ENCODE measurements around the gene CLEC4A. TPM values are rescaled to one million over a fixed set of nuclear protein-coding genes. Genes with fewer than 3 reads are reported as not detected.
"Not testable (repeated sequence)": the region's sequence is repeated elsewhere in the genome, so short reads cannot be mapped to it uniquely, and the experiment has no call there.

CLEC4A gene
- under 1 TPM in 2 of 3 donors, not detected in 1; 0.18 to 0.92 TPM for total RNA-seq

DNA sequence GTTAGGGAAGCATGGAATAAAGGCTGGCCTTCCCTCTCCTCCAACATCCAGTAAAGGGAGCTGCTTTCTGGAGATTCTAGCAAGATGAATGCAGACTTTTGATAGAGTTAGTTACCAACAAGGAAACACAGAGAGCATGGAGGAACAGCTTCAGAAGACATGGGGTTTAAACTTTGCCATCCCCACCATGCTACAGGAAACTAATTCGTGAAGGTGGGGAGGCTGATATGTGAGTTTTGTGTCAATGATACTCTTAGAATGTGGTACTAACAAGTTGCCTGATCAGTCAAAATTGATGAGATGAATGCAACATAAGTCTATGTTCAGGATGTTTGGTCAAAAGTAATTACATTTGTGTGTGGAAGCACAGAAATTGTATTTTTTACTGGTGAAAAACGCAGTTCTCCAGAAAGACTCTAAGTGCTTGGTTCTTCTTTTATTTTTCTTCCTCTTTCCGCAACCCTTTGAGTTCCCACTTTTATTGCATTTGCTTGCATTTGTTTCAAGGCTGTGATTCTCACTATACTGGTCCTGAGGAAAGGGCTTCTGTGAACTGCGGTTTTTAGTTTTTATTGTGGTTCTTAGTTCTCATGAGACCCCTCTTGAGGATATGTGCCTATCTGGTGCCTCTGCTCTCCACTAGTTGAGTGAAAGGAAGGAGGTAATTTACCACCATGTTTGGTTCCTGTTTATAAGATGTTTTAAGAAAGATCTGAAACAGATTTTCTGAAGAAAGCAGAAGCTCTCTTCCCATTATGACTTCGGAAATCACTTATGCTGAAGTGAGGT, at the start of gene CLEC4A:
TSS of gene CLEC4A (plus strand) at position 494 of the 789 bp plus-strand sequence. CDS start at position 756, 262 bp downstream.
- DNase-seq (no peak), ATAC-seq (no peak)
- H3K9me3 Mint-ChIP-seq, result no peaks in the 10 kb centered on the region
- peaks cover 21% of the 10 kb centered on the region for H3K4me1 Mint-ChIP-seq (ENCODE audit: low read depth)
- no peaks in the 10 kb centered on the region for H3K27me3 Mint-ChIP-seq (ENCODE audit: low read depth)
- H3K36me3 Mint-ChIP-seq (ENCODE audit: insufficient read depth), result peaks cover 11% of the 10 kb centered on the region
- H3K4me3 Mint-ChIP-seq, result no peak within 1 kb of the TSS

GRCh38 chr12:8075935-8076334, 47.5 kb upstream of the CLEC4A start:
- H3K4me1 Mint-ChIP-seq (ENCODE audit: low read depth), result peaks cover 38% of the 10 kb centered on the region
- no peak for ATAC-seq

DNA sequence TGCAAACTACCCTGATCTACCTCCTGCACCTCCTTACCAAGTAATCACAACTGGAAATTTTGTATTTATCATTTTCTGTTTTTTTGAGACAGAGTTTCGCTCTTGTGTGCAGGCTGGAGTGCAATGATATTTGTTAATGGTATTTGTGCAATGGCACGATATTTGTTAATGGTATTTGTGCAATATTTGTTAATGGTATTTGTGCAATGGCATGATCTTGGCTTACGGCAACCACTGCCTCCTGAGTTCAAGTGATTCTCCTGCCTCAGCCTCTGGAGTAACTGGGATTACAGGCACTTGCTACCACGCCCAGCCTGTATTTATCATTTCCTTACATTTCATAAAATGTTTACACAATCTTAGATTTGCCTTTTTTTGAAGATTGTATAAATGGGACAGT, 47.1 kb upstream of the CLEC4A start:
- H3K4me1 Mint-ChIP-seq (ENCODE audit: low read depth), result peaks cover 42% of the 10 kb centered on the region

More at GRCh38 chr12:8075935-8076334, 47.5 kb upstream of the CLEC4A start:
- H3K36me3 Mint-ChIP-seq (ENCODE audit: insufficient read depth), result no peaks in the 10 kb centered on the region
- H3K4me3 Mint-ChIP-seq, result no peak overlapping the region
- no peaks in the 10 kb centered on the region for H3K27me3 Mint-ChIP-seq (ENCODE audit: low read depth)
- H3K9me3 Mint-ChIP-seq, result no peaks in the 10 kb centered on the region
- DNase-seq, result no peak

GRCh38 chr12:8077207-8077606, 46.2 kb upstream of the CLEC4A start:
- H3K27me3 Mint-ChIP-seq (ENCODE audit: low read depth), result no peaks in the 10 kb centered on the region
- H3K9me3 Mint-ChIP-seq, result no peaks in the 10 kb centered on the region
- peaks cover 44% of the 10 kb centered on the region for H3K4me1 Mint-ChIP-seq (ENCODE audit: low read depth)

More for the DNA sequence above, 47.1 kb upstream of the CLEC4A start:
- Mint-ChIP-seq H3K9me3 (no peaks in the 10 kb centered on the region), H3K36me3 (ENCODE audit: insufficient read depth) (no peaks in the 10 kb centered on the region), H3K4me3 (no peak overlapping the region), H3K27me3 (ENCODE audit: low read depth) (no peaks in the 10 kb centered on the region)
- ATAC-seq (no peak), DNase-seq (no peak)

DNA sequence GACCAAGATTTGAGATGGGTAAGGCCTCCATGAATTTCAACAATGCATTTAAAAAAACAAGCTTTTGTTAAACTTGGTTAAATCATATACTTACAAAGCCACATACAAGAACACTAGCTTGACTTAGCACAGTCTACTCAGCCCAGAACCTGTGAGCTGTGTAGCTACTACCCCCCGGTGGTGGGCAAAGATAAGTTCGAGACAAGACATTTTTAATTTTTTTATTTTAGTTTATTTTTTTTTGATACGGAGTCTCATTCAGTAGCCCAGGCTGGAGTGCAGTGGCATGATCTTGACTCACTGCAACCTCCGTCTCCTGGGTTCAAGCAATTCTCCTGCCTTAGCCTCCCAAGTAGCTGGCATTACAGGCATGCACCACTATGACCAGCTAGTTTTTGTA, 45.0 kb upstream of the CLEC4A start:
- peaks cover 48% of the 10 kb centered on the region for H3K4me1 Mint-ChIP-seq (ENCODE audit: low read depth)
- DNase-seq, result peak; percentile 57
- H3K4me3 Mint-ChIP-seq, result no peak overlapping the region

More at GRCh38 chr12:8077207-8077606, 46.2 kb upstream of the CLEC4A start:
- ATAC-seq (no peak), DNase-seq (no peak)
- H3K36me3 Mint-ChIP-seq (ENCODE audit: insufficient read depth), result no peaks in the 10 kb centered on the region
- H3K4me3 Mint-ChIP-seq, result no peak overlapping the region

GRCh38 chr12:8078916-8079315, 44.5 kb upstream of the CLEC4A start:
- peaks cover 54% of the 10 kb centered on the region for H3K4me1 Mint-ChIP-seq (ENCODE audit: low read depth)
- H3K36me3 Mint-ChIP-seq (ENCODE audit: insufficient read depth), result peaks cover under 1% of the 10 kb centered on the region
- H3K27me3 Mint-ChIP-seq (ENCODE audit: low read depth), result no peaks in the 10 kb centered on the region
- ATAC-seq (no peak), DNase-seq (no peak)
- no peaks in the 10 kb centered on the region for H3K9me3 Mint-ChIP-seq
- no peak overlapping the region for H3K4me3 Mint-ChIP-seq

More for the DNA sequence above, 45.0 kb upstream of the CLEC4A start:
- H3K36me3 Mint-ChIP-seq (ENCODE audit: insufficient read depth), result no peaks in the 10 kb centered on the region
- no peaks in the 10 kb centered on the region for H3K9me3 Mint-ChIP-seq
- H3K27me3 Mint-ChIP-seq (ENCODE audit: low read depth), result no peaks in the 10 kb centered on the region
- peak; percentile 16 to 19 for ATAC-seq

- Mint-ChIP-seq H3K27me3 (ENCODE audit: low read depth) (no peaks in the 10 kb centered on the region), H3K4me3 (peak overlapping the region; percentile 100), H3K4me1 (ENCODE audit: low read depth) (peaks cover 63% of the 10 kb centered on the region), H3K9me3 (no peaks in the 10 kb centered on the region), H3K36me3 (ENCODE audit: insufficient read depth) (peaks cover 4% of the 10 kb centered on the region)
- ATAC-seq (no peak), DNase-seq (no peak)
Observed at GRCh38 chr12:8080120-8080519, 43.3 kb upstream of the CLEC4A start.

DNA sequence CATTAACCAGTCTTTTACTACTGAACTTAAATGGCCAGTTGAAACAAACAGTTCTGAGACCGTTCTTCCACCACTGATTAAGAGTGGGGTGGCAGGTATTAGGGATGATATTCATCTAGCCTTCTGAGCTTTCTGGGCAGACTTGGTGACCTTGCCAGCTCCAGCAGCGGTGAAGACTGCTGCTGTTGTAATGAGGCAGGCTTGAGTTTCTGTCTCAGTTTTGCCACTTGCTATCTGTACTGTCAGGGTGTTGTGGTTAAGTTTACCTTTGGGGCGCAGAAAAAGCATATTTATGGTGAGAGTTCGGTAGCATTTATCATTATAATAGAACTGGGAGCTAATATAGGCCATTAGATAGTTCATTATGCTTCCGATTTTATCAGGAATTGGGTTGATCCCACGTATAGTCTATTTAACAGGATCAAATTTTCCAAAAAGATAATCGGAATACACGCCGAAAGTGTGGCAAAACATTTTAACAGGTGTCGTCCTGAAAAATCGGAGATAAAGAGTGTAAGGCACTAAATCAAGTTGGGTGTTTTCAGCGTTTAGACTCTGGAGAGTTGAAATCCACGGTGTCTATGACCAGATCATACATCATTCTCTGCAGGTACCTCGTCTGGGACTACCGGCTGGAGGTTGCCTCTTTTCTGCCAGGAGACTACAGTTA, 42.0 kb upstream of the CLEC4A start:
- Mint-ChIP-seq H3K36me3 (ENCODE audit: insufficient read depth) (peaks cover 7% of the 10 kb centered on the region), H3K4me1 (ENCODE audit: low read depth) (peaks cover 70% of the 10 kb centered on the region), H3K4me3 (peak overlapping the region; percentile 100), H3K9me3 (no peaks in the 10 kb centered on the region), H3K27me3 (ENCODE audit: low read depth) (no peaks in the 10 kb centered on the region)
- ATAC-seq (no peak), DNase-seq (peak; percentile 20)

DNA sequence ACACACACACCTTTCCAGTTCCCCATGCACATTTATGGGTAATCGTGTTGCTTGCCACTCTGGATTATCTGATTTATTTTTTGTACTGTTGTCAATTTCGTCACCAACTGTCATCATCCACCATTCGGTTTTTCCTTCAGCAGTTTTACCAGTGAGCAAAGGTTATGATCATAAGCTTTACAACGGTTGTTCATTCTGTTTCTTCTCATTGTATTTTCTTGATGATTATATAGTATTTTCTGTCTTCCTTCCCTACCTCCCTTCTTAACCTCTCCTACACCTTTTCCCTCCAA, 40.7 kb upstream of the CLEC4A start:
- Mint-ChIP-seq H3K9me3 (no peaks in the 10 kb centered on the region), H3K4me1 (ENCODE audit: low read depth) (peaks cover 72% of the 10 kb centered on the region), H3K27me3 (ENCODE audit: low read depth) (no peaks in the 10 kb centered on the region), H3K4me3 (peak overlapping the region; percentile 100), H3K36me3 (ENCODE audit: insufficient read depth) (peaks cover 10% of the 10 kb centered on the region)
- DNase-seq, result no peak
- ATAC-seq, result no peak

- Mint-ChIP-seq H3K4me1 (ENCODE audit: low read depth) (peaks cover 72% of the 10 kb centered on the region), H3K4me3 (peak overlapping the region; percentile 100)
- ATAC-seq; H3K27me3 Mint-ChIP-seq (ENCODE audit: low read depth); H3K36me3 Mint-ChIP-seq (ENCODE audit: insufficient read depth); H3K9me3 Mint-ChIP-seq: not testable (repeated sequence)
- DNase-seq, result peak; percentile 13
Observed at GRCh38 chr12:8084351-8084750, 39.1 kb upstream of the CLEC4A start.

DNA sequence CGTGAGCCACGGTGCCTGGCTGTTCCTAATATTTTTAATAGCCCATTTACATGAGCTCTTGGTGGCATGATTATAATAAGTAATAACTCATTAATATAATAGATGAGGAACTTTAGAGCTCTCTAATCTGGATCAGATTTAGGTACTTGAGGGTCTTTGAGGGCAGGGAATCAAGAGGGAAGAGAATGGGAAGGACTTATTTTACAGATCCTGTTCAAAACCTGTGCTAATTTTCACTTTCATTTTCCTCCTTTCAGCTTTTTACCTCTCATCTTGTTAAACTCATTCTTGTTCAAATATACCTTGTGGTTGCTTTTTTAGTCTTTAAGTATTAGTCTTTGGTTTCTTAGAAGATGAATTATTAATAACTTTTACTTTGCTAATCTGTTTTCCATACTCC, 35.8 kb upstream of the CLEC4A start:
- ATAC-seq, result no peak

DNA sequence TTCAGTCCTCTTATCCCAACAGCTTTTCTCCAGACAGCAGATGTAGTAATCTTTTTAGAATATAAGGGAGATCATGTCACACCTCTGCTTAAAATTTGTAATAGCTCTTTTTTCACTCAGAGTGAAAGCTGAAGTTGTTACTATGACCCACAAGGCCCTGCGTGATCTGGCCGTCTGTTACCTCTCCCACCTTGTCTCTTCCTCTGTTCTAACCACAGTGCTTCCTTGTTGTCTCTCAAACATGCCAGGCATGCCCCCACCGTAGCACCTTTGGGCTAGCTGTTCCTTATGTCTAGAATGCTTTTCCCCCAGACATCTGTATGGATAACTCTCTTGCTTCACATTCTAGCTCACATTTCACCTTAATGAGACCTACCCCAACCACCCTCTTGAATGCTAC, 34.8 kb upstream of the CLEC4A start:
- H3K36me3 Mint-ChIP-seq (ENCODE audit: insufficient read depth), result peaks cover 35% of the 10 kb centered on the region
- peak; percentile 10 for DNase-seq
- peaks cover 47% of the 10 kb centered on the region for H3K4me1 Mint-ChIP-seq (ENCODE audit: low read depth)
- H3K27me3 Mint-ChIP-seq (ENCODE audit: low read depth), result no peaks in the 10 kb centered on the region
- peak overlapping the region; percentile 63 for H3K4me3 Mint-ChIP-seq
- H3K9me3 Mint-ChIP-seq, result no peaks in the 10 kb centered on the region
- peak; percentile 88 to 89 for ATAC-seq

More for the DNA sequence above, 35.8 kb upstream of the CLEC4A start:
- Mint-ChIP-seq H3K4me1 (ENCODE audit: low read depth) (peaks cover 54% of the 10 kb centered on the region), H3K27me3 (ENCODE audit: low read depth) (no peaks in the 10 kb centered on the region), H3K4me3 (peak overlapping the region; percentile 63), H3K9me3 (no peaks in the 10 kb centered on the region), H3K36me3 (ENCODE audit: insufficient read depth) (peaks cover 29% of the 10 kb centered on the region)
- no peak for DNase-seq

DNA sequence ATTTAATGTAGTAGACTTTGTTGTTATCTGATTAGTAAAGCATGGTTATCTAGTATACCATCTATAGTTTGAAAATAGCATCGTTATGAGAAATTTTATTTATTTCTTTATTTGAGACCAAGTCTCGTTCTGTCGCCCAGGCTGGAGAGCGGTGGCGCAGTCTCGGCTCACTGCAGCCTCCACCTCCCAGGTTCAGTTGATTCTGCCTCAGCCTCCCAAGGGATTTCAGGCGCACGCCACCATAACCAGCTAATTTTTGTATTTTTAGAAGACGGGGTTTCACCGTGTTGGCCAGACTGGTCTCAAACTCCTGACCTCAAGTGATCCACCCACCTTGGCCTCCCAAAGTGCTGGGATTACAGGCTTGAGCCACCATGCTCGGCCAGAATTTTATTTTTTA, 34.1 kb upstream of the CLEC4A start:
- not testable (repeated sequence) for H3K27me3 Mint-ChIP-seq (ENCODE audit: low read depth); H3K4me3 Mint-ChIP-seq; ATAC-seq; DNase-seq; H3K9me3 Mint-ChIP-seq
- Mint-ChIP-seq H3K36me3 (ENCODE audit: insufficient read depth) (peaks cover 34% of the 10 kb centered on the region), H3K4me1 (ENCODE audit: low read depth) (peaks cover 40% of the 10 kb centered on the region)

- no peaks in the 10 kb centered on the region for H3K9me3 Mint-ChIP-seq
- H3K4me3 Mint-ChIP-seq, result no peak overlapping the region
- no peaks in the 10 kb centered on the region for H3K27me3 Mint-ChIP-seq (ENCODE audit: low read depth)
- H3K4me1 Mint-ChIP-seq (ENCODE audit: low read depth), result peaks cover 36% of the 10 kb centered on the region
- H3K36me3 Mint-ChIP-seq (ENCODE audit: insufficient read depth), result peaks cover 38% of the 10 kb centered on the region
- DNase-seq (no peak), ATAC-seq (no peak)
Observed at GRCh38 chr12:8089716-8090115, 33.7 kb upstream of the CLEC4A start.

- no peaks in the 10 kb centered on the region for H3K9me3 Mint-ChIP-seq
- peaks cover 12% of the 10 kb centered on the region for H3K4me1 Mint-ChIP-seq (ENCODE audit: low read depth)
- H3K36me3 Mint-ChIP-seq (ENCODE audit: insufficient read depth), result peaks cover 56% of the 10 kb centered on the region
- ATAC-seq, result no peak
- H3K27me3 Mint-ChIP-seq (ENCODE audit: low read depth), result no peaks in the 10 kb centered on the region
- DNase-seq, result no peak
- H3K4me3 Mint-ChIP-seq, result no peak overlapping the region
Observed at GRCh38 chr12:8093291-8093690, 30.1 kb upstream of the CLEC4A start.

Measured in activated T-cell treated with anti-CD3 and anti-CD28 coated beads, Interleukin-2, amount 50 U/mL, for 4 hours (primary cell).